H1 (cell line): ENCODE results near the gene EYA4.

Experiments used
- CTCF ChIP-seq, 3 experiments: IDR thresholded peaks; 1 replicate in 2 of 3; 2 replicates in 1 of 3; pipeline versions ENCODE4 v1.5.1 to v1.6.1; 2011; ENCODE audit warnings: low read length in 3 of 3, mild to moderate bottlenecking in 3 of 3, inconsistent platforms in 2 of 3, low read depth in 1 of 3, moderate library complexity in 1 of 3; ENCODE audit not compliant: insufficient read depth in 1 of 3; ENCODE audit errors: control extremely low read depth in 1 of 3
- E2F6 ChIP-seq: IDR thresholded peaks from 2 replicates; pipeline ENCODE4 v1.6.1; 2012; ENCODE audit warnings: inconsistent platforms
- EP300 ChIP-seq, 2 experiments: IDR thresholded peaks; 1 replicate in 1 of 2; 2 replicates in 1 of 2; pipeline ENCODE4 v1.6.1; 2011 to 2012; ENCODE audit warnings: low read depth in 2 of 2, low read length in 2 of 2, mild to moderate bottlenecking in 2 of 2, borderline replicate concordance in 1 of 2, inconsistent platforms in 1 of 2, moderate library complexity in 1 of 2
- KDM1A ChIP-seq: fragments of 200-600, 300-600 bp; sonication (generic); IDR thresholded peaks from 2 replicates; pipeline ENCODE4 v1.7.1; 2016; ENCODE audit warnings: mild to moderate bottlenecking, low read length, borderline replicate concordance
- POLR2A ChIP-seq, 2 experiments: IDR thresholded peaks; 1 replicate in 1 of 2; 2 replicates in 1 of 2; pipeline ENCODE4 v1.6.1; 2011; ENCODE audit warnings: low read depth in 2 of 2, low read length in 2 of 2, mild to moderate bottlenecking in 2 of 2; ENCODE audit errors: control extremely low read depth in 1 of 2
- TAF1 ChIP-seq: IDR thresholded peaks from 2 replicates; pipeline ENCODE4 v1.6.1; 2011; ENCODE audit warnings: mild to moderate bottlenecking, low read depth, low read length
- USF2 ChIP-seq: IDR thresholded peaks from 2 replicates; pipeline ENCODE4 v1.6.1; 2011; ENCODE audit warnings: low read length, improper control_type of control experiment

GRCh38 chr6:133551436-133551835 lies 310.3 kb downstream of the EYA4 start:
- TF ChIP-seq USF2 (no peak), EP300 (IDR thresholded peaks at IDR 0.05; ENCODE audit: borderline replicate concordance in 1 of 2, low read depth in 2 of 2, low read length in 2 of 2) (no peak), E2F6 (no peak), CTCF (IDR thresholded peaks at IDR 0.05; ENCODE audit: control extremely low read depth in 1 of 3, insufficient read depth in 1 of 3, low read depth in 1 of 3, low read length in 3 of 3) (no peak), TAF1 (no peak), POLR2A (IDR thresholded peaks at IDR 0.05; ENCODE audit: control extremely low read depth in 1 of 2, low read depth in 2 of 2, low read length in 2 of 2) (no peak), KDM1A (no peak)
